ENCODE measurements around the gene SNX27. TPM values are rescaled to one million over a fixed set of nuclear protein-coding genes. Genes with fewer than 3 reads are reported as not detected.
"Not testable (repeated sequence)": the region's sequence is repeated elsewhere in the genome, so short reads cannot be mapped to it uniquely, and the experiment has no call there.

The SNX27 gene
- total RNA-seq, 4 donors from 2014 or later: 35.7 to 44.6 (median 41.7) TPM

GRCh38 chr1:151635479-151636072 is 23.7 kb downstream of the SNX27 start:
- H3K4me1 ChIP-seq: peaks cover 0 to 42% (median 10%) of the 10 kb centered on the region in 4 donors
- H3K27ac ChIP-seq: no peak overlapping the region
- peaks cover 0 to 8% (median 0%) of the 10 kb centered on the region in 3 donors for H3K36me3 ChIP-seq
- TF ChIP-seq CTCF (IDR thresholded peaks at IDR 0.05) (no peak), POLR2A (IDR thresholded peaks at IDR 0.05) (no peak), EP300 (IDR thresholded peaks at IDR 0.05) (no peak)
- no peak for DNase-seq (ENCODE audit: low spot score in 2 of 2)
- H3K4me3 ChIP-seq: no peak overlapping the region
- WGBS, 2 donors: 44 to 58% methylated on average over 2 of the region's 2 CpGs
- H3K9me3 ChIP-seq: no peaks in the 10 kb centered on the region
- no peaks in the 10 kb centered on the region for H3K27me3 ChIP-seq

GRCh38 chr1:151638074-151638775 is 26.4 kb downstream of the SNX27 start:
- Histone ChIP-seq H3K4me1 (peaks cover 0 to 40% (median 10%) of the 10 kb centered on the region in 4 donors), H3K9me3 (no peaks in the 10 kb centered on the region), H3K27ac (no peak overlapping the region), H3K36me3 (peaks cover 0 to 15% (median 0%) of the 10 kb centered on the region in 3 donors), H3K4me3 (no peak overlapping the region), H3K27me3 (no peaks in the 10 kb centered on the region)
- TF ChIP-seq CTCF (IDR thresholded peaks at IDR 0.05) (no peak), EP300 (IDR thresholded peaks at IDR 0.05) (no peak), POLR2A (IDR thresholded peaks at IDR 0.05) (no peak)
- no peak for DNase-seq (ENCODE audit: low spot score in 2 of 2)
- 50 to 56% methylated on average over 2 of the region's 2 CpGs for WGBS, 2 donors

- Histone ChIP-seq H3K9me3 (no peaks in the 10 kb centered on the region), H3K27ac (no peak overlapping the region), H3K36me3 (peaks cover 0 to 15% (median 0%) of the 10 kb centered on the region in 3 donors), H3K27me3 (no peaks in the 10 kb centered on the region), H3K4me1 (peaks cover 0 to 34% (median 10%) of the 10 kb centered on the region in 4 donors), H3K4me3 (no peak overlapping the region)
- DNase-seq (ENCODE audit: low spot score in 2 of 2): no peak
- WGBS, 2 donors: 89 to 93% methylated on average over 9 of the region's 9 CpGs
- no peak for TF ChIP-seq EP300 (IDR thresholded peaks at IDR 0.05)
- TF ChIP-seq CTCF (IDR thresholded peaks at IDR 0.05): no peak
- TF ChIP-seq POLR2A (IDR thresholded peaks at IDR 0.05): no peak
Measured at GRCh38 chr1:151638812-151639211, 27.0 kb downstream of the SNX27 start.

- Histone ChIP-seq H3K36me3 (peaks cover 0 to 15% (median 0%) of the 10 kb centered on the region in 3 donors), H3K27ac (no peak overlapping the region), H3K4me3 (no peak overlapping the region), H3K27me3 (no peaks in the 10 kb centered on the region), H3K9me3 (no peaks in the 10 kb centered on the region), H3K4me1 (peaks cover 0 to 30% (median 10%) of the 10 kb centered on the region in 4 donors)
- TF ChIP-seq POLR2A (IDR thresholded peaks at IDR 0.05): no peak
- no peak for TF ChIP-seq CTCF (IDR thresholded peaks at IDR 0.05)
- TF ChIP-seq EP300 (IDR thresholded peaks at IDR 0.05): no peak
- WGBS, 2 donors: 23 to 40% methylated on average over 2 of the region's 2 CpGs
- DNase-seq (ENCODE audit: low spot score in 2 of 2): no peak
Measured at GRCh38 chr1:151639466-151639865, 27.6 kb downstream of the SNX27 start.

- H3K4me1 ChIP-seq: peaks cover 0 to 23% (median 10%) of the 10 kb centered on the region in 4 donors
- no peak for TF ChIP-seq EP300 (IDR thresholded peaks at IDR 0.05)
- peaks cover 0 to 26% (median 0%) of the 10 kb centered on the region in 3 donors for H3K36me3 ChIP-seq
- 84 to 94% methylated on average over 1 of the region's 1 CpG for WGBS, 2 donors
- H3K9me3 ChIP-seq: no peaks in the 10 kb centered on the region
- H3K27me3 ChIP-seq: no peaks in the 10 kb centered on the region
- H3K27ac ChIP-seq: no peak overlapping the region
- no peak overlapping the region for H3K4me3 ChIP-seq
- no peak for DNase-seq (ENCODE audit: low spot score in 2 of 2)
Measured at GRCh38 chr1:151641229-151641628, 29.4 kb downstream of the SNX27 start.

GRCh38 chr1:151643085-151643484 is 31.2 kb downstream of the SNX27 start:
- not testable (repeated sequence) for H3K9me3 ChIP-seq; H3K27ac ChIP-seq; DNase-seq (ENCODE audit: low spot score in 2 of 2); H3K4me1 ChIP-seq; H3K4me3 ChIP-seq; H3K27me3 ChIP-seq
- 86 to 99% methylated on average over 11 of the region's 11 CpGs for WGBS, 2 donors
- H3K36me3 ChIP-seq: peaks cover 0 to 31% (median 0%) of the 10 kb centered on the region in 3 donors
